Sigmoid colon (tissue), 7 donors: Measurements from ENCODE around the gene USPL1. TPM values are rescaled to one million over a fixed set of nuclear protein-coding genes. Genes with fewer than 3 reads are reported as not detected.

ENCODE experiments used
- DNase-seq: peaks from one replicate; pipeline ENCODE4 v3.0.0-alpha.2; 2019
- H3K27ac ChIP-seq, 4 donors: fragments of 200-600 bp; sonication (generic); one replicate each; pipeline ENCODE4 v1.5.1; 2016 to 2019; ENCODE audit warnings: mild to moderate bottlenecking in 1 of 4
- H3K27me3 ChIP-seq, 3 donors: fragments of 200-600 bp; sonication (generic); one replicate each; pipeline ENCODE4 v1.5.1; 2019; ENCODE audit warnings: mild to moderate bottlenecking in 1 of 3
- H3K36me3 ChIP-seq, 4 donors: fragments of 200-600 bp; sonication (generic); one replicate each; pipeline ENCODE4 v1.5.1; 2016 to 2019
- H3K4me1 ChIP-seq, 4 donors: fragments of 200-600 bp; sonication (generic); one replicate each; pipeline ENCODE4 v1.5.1; 2017 to 2019
- H3K4me3 ChIP-seq, 4 donors: fragments of 200-600 bp; sonication (generic); one replicate each; pipeline ENCODE4 v1.5.1; 2017 to 2019; ENCODE audit warnings: mild to moderate bottlenecking in 2 of 4, moderate library complexity in 1 of 4
- H3K9me3 ChIP-seq, 4 donors: fragments of 200-600 bp in 3 of 4; sonication (generic) in 3 of 4; one replicate each; pipeline versions ENCODE4 v1.5.1 to v1.6.1; 2013 to 2019
- EP300 ChIP-seq, 4 donors: sonication (generic); formaldehyde crosslinking; IDR thresholded peaks; one replicate each; pipeline ENCODE4 v1.6.1; 2017; ENCODE audit warnings: antibody characterized with exemption in 4 of 4
- POLR2A ChIP-seq, 2 donors: fragments of 450-650 bp; IDR thresholded peaks; one replicate each; pipeline ENCODE4 v1.6.1; 2016; ENCODE audit warnings: antibody characterized with exemption in 2 of 2, mild to moderate bottlenecking in 2 of 2, moderate library complexity in 2 of 2
- POLR2AphosphoS5 ChIP-seq, 4 donors: sonication (generic); formaldehyde crosslinking; IDR thresholded peaks; one replicate each; pipeline ENCODE4 v1.6.1; 2017; ENCODE audit warnings: antibody characterized with exemption in 4 of 4
- WGBS, 2 donors: extraction: QIAGEN DNeasy Blood & Tissue Kit; methylation state at CpG; one replicate each; pipeline ENCODE4 v1.1.7; 2013; 5-methylcytosine and 5-hydroxymethylcytosine counted together
- intact Hi-C: fragments of 100-400 bp; cut with DNase I; formaldehyde crosslinking; loops from one replicate; pipeline ENCODE4 v1.15.1; 2023
- polyA plus RNA-seq, 3 donors: library from polyadenylated mRNA; stranded (reverse); fragments of 200-250 nt; gene quantifications; one replicate each; pipeline ENCODE4 v1.2.3, GENCODE V29; 2013
- total RNA-seq, 4 donors: library from RNA; depleted of rRNA; stranded (reverse); fragments of >200 nt; gene quantifications; one replicate each; pipeline ENCODE4 v1.1.0, GENCODE V29; 2016
- TF ChIP-seq, protein P1 (sequence below), 4 experiments: fragments of 450-650 bp in 3 of 4; fragments of 200-600 bp in 1 of 4; IDR thresholded peaks; one replicate each; pipeline ENCODE4 v1.5.1; 2016 to 2019; ENCODE audit warnings: antibody characterized with exemption in 4 of 4, mild to moderate bottlenecking in 3 of 4, moderate library complexity in 2 of 4
- donor health status: healthy with polysubstance abuse.
- donor health status: Bipolar disorder and iron deficiency.
- donor health status: healthy.

Gene USPL1
- total and polyA plus RNA-seq, 7 donors = 2.8 to 34.6 (median 17.4) TPM

DNA sequence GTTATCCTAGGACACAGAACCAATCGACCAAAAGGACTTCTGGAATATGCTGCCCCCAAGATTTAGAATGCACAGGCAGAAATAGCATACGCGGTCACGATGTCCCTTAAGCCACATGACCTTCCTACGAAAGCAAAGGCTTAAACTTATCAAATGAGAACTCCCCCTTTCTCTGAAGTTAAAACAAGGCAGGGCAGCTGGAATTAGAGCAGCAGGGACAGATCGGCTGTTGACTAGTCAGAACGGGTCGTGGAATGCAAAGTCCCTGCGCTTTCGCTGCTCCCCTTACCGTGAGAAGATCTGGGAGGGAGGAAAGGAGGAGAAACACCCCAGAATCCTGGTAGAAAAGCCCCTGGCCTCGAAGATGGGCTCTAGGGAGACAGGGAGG lies 799 bp upstream of the USPL1 start:
- intact Hi-C loops = loop anchor here (1.0 to 5.0 kb wide), 8 partner anchors 45 to 545 kb away; partner anchors contain the start of genes HMGB1, HSPH1 and KATNAL1
- TF ChIP-seq POLR2A (IDR thresholded peaks at IDR 0.05) = peak in 1 of 2 donors; percentile 70
- peak; percentile 80 to 98 (median 90) for TF ChIP-seq POLR2AphosphoS5 (IDR thresholded peaks at IDR 0.05)
- peak in 2 of 4 donors; percentile 67 to 90 for TF ChIP-seq EP300 (IDR thresholded peaks at IDR 0.05)
- TF ChIP-seq, protein P1, sequence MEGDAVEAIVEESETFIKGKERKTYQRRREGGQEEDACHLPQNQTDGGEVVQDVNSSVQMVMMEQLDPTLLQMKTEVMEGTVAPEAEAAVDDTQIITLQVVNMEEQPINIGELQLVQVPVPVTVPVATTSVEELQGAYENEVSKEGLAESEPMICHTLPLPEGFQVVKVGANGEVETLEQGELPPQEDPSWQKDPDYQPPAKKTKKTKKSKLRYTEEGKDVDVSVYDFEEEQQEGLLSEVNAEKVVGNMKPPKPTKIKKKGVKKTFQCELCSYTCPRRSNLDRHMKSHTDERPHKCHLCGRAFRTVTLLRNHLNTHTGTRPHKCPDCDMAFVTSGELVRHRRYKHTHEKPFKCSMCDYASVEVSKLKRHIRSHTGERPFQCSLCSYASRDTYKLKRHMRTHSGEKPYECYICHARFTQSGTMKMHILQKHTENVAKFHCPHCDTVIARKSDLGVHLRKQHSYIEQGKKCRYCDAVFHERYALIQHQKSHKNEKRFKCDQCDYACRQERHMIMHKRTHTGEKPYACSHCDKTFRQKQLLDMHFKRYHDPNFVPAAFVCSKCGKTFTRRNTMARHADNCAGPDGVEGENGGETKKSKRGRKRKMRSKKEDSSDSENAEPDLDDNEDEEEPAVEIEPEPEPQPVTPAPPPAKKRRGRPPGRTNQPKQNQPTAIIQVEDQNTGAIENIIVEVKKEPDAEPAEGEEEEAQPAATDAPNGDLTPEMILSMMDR (IDR thresholded peaks at IDR 0.05) = no peak
- DNase-seq = peak; percentile 88
- no peaks in the 10 kb centered on the region for H3K27me3 ChIP-seq
- peak overlapping the region; percentile 86 to 89 (median 88) for H3K4me3 ChIP-seq
- peaks cover 0 to 3% (median 0%) of the 10 kb centered on the region in 4 donors for H3K36me3 ChIP-seq
- peak overlapping the region; percentile 98 to 100 (median 100) for H3K27ac ChIP-seq
- H3K4me1 ChIP-seq = peaks cover 0 to 38% (median 24%) of the 10 kb centered on the region in 4 donors
- WGBS, 2 donors = 0% methylated on average over 12 of the region's 12 CpGs
- no peaks in the 10 kb centered on the region for H3K9me3 ChIP-seq

DNA sequence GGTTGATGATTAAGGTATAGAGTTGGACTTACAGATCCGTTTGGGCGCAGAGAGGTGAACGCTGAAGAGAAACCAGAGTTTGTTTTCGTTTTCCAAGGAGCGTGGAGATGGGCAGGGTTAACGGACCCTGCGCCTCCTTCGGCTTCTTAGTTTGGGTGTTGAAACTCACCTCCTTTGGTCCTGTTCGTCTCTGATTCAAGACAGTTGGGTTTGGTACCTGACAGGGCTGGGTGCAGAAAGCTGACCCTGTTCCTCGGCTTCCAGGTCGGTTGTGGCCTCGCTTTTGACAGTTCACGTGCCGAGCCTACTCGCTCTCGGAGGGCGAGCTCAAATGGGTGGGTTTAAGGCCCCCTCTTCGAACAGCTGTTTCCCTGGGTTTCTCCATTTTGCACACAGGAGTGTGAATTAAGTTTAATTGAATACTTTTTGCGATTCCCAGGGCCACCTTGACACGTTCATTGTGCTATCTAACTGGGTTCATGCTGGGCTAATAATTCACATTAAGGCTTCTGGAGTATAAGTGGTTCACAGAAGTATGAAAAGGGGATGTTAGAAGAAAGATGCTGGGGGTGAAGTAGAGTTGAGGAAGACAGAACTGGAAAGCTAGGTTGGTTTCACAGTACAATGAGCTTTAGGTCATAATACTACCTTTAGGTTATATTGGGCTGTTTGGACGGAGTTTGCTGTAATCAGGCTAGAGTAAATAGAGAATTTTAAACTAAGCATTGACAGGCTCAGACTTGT lies 638 bp downstream of the USPL1 start:
- Histone ChIP-seq H3K4me1 (peaks cover 0 to 47% (median 28%) of the 10 kb centered on the region in 4 donors), H3K4me3 (peak overlapping the region; percentile 86 to 94 (median 88)), H3K36me3 (peaks cover 0 to 18% (median 0%) of the 10 kb centered on the region in 4 donors), H3K9me3 (no peaks in the 10 kb centered on the region), H3K27me3 (no peaks in the 10 kb centered on the region), H3K27ac (peak overlapping the region; percentile 98 to 100 (median 100))
- intact Hi-C loops = loop anchor here (2.0 to 5.0 kb wide), 6 partner anchors 46 to 544 kb away; partner anchors contain the start of gene HSPH1
- 0% methylated on average over 21 of the region's 21 CpGs for WGBS, 2 donors
- DNase-seq = peak; percentile 65
- TF ChIP-seq POLR2AphosphoS5 (IDR thresholded peaks at IDR 0.05) (no peak), EP300 (IDR thresholded peaks at IDR 0.05) (no peak), POLR2A (IDR thresholded peaks at IDR 0.05) (no peak)
- TF ChIP-seq, protein P1 (IDR thresholded peaks at IDR 0.05) = no peak

DNA sequence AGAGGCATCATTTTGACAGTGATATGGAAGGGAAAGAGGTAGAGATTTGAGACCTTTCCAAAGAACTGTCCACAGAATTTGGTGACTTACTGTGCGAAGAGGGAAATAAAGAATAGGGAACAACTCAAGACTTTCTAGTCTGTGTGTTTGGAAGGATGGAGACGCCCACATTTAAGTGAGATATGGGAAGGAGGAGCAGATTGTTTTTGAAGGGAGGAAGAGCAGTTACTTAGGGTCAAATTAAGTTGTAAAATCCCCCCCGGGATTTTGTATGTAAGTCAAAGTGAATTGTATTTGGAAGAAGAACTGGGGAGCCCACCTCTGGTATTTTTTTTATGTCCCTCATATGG lies 1.2 kb downstream of the USPL1 start:
- H3K27ac ChIP-seq = peak overlapping the region in 3 of 4 donors; percentile 98 to 100 (median 100)
- TF ChIP-seq EP300 (IDR thresholded peaks at IDR 0.05) (no peak), POLR2A (IDR thresholded peaks at IDR 0.05) (no peak), POLR2AphosphoS5 (IDR thresholded peaks at IDR 0.05) (no peak)
- TF ChIP-seq, protein P1 (IDR thresholded peaks at IDR 0.05) = no peak
- DNase-seq = no peak
- no peaks in the 10 kb centered on the region for H3K27me3 ChIP-seq
- intact Hi-C loops = loop anchor here (2.0 to 5.0 kb wide), 6 partner anchors 47 to 543 kb away; partner anchors contain the start of gene HSPH1
- H3K4me1 ChIP-seq = peaks cover 0 to 47% (median 28%) of the 10 kb centered on the region in 4 donors
- no peaks in the 10 kb centered on the region for H3K9me3 ChIP-seq
- 8 to 24% methylated on average over 3 of the region's 3 CpGs for WGBS, 2 donors
- peak overlapping the region; percentile 86 to 94 (median 88) for H3K4me3 ChIP-seq
- peaks cover 0 to 23% (median 0%) of the 10 kb centered on the region in 4 donors for H3K36me3 ChIP-seq

DNA sequence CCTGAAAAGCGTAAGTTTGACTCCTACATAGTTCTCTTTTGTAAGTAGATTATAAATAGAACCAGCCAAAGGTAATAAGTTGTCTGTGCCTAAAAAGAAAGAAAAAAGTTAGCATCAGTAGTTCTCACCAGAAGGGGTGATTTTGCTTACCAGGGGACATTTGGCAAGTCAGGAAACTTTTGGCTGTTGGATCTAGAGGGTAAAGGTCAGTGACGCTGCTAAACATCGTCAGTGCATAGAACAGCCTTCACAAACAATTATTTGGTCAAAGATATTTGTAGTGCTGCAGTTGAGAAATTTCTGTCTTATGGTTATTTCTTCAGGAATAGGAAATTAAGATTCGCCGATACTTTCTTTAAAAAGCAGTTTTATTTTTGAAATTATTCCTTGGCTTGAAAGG lies 2.0 kb downstream of the USPL1 start:
- TF ChIP-seq POLR2A (IDR thresholded peaks at IDR 0.05) (no peak), POLR2AphosphoS5 (IDR thresholded peaks at IDR 0.05) (no peak), EP300 (IDR thresholded peaks at IDR 0.05) (no peak)
- TF ChIP-seq, protein P1 (IDR thresholded peaks at IDR 0.05) = no peak

More for the DNA sequence above, 2.0 kb downstream of the USPL1 start:
- peak overlapping the region in 2 of 4 donors; percentile 14 to 100 for H3K27ac ChIP-seq
- H3K27me3 ChIP-seq = no peaks in the 10 kb centered on the region
- H3K4me3 ChIP-seq = peak overlapping the region in 3 of 4 donors; percentile 86 to 89 (median 87)
- 56 to 71% methylated on average over 5 of the region's 5 CpGs for WGBS, 2 donors
- H3K36me3 ChIP-seq = peaks cover 0 to 31% (median 0%) of the 10 kb centered on the region in 4 donors
- no peaks in the 10 kb centered on the region for H3K9me3 ChIP-seq
- H3K4me1 ChIP-seq = peaks cover 0 to 47% (median 28%) of the 10 kb centered on the region in 4 donors
- no peak for DNase-seq
- intact Hi-C loops = loop anchor here (2.0 to 5.0 kb wide), 6 partner anchors 47 to 543 kb away; partner anchors contain the start of gene HSPH1
